K562 (cell line): ENCODE data around the gene PPP6R1. TPM values are rescaled to one million over a fixed set of nuclear protein-coding genes. Genes with fewer than 3 reads are reported as not detected.

Experiments
- ATAC-seq: fragments of 200-7000 bp; cut with Tn5 transposase; 3 replicates; pipeline ENCODE4 v1.9.1; 2020; ENCODE audit warnings: moderate library complexity
- BruUV-seq: library from RNA; stranded (reverse); fragments of 400-500 nt; replicated peaks from 2 replicates; lab custom pipeline; 2021; lab: Mats Ljungman, UMichigan
- CTCF ChIA-PET: fragments of 300-600 bp; formaldehyde crosslinking; extraction: SDS; loops from one replicate; lab custom pipeline; 2021; ENCODE audit warnings: low intra/inter-chr PET ratio; lab: Yijun Ruan, JAX
- POLR2A ChIA-PET: fragments of 300-600, 350-650 bp; sonication (Branson Sonifier 250); formaldehyde crosslinking; extraction: SDS; loops from one replicate; lab custom pipeline; 2021; ENCODE audit warnings: antibody characterized with exemption, inconsistent platforms; lab: Yijun Ruan, JAX
- DNase-seq, 4 experiments: peaks; one replicate each; pipeline versions ENCODE4 v3.0.0 to v3.0.0-alpha.2; 2011 to 2018; ENCODE audit warnings: low spot score in 3 of 4, mixed read lengths in 3 of 4; ENCODE audit errors: extremely low read depth in 1 of 4
- FAIRE-seq: peaks from 2 replicates; lab custom pipeline; 2011; peaks lifted over from hg19 to GRCh38; lab: Jason Lieb, UNC
- H2AFZ ChIP-seq: 2 replicates; pipeline ENCODE4 v1.6.0; 2011; ENCODE audit warnings: low read depth, low read length, control low read depth, inconsistent platforms
- H3K27ac ChIP-seq: fragments of 200-600 bp; 3 replicates; pipeline ENCODE4 v1.8.0; 2011; ENCODE audit warnings: low read depth, mild to moderate bottlenecking, control low read depth, inconsistent platforms, low read length, moderate library complexity, mixed read lengths; ENCODE audit errors: extremely low read depth
- H3K27me3 ChIP-seq, 2 experiments: fragments of 300-600 bp in 1 of 2; 2 replicates in 1 of 2; 3 replicates in 1 of 2; pipeline versions ENCODE4 v1.6.0 to v1.8.0; 2011; ENCODE audit warnings: inconsistent platforms in 2 of 2, low read length in 2 of 2, mild to moderate bottlenecking in 1 of 2, mixed read lengths in 1 of 2, moderate library complexity in 1 of 2; ENCODE audit not compliant: control insufficient read depth in 2 of 2, insufficient read depth in 2 of 2
- H3K36me3 ChIP-seq: fragments of 300-600 bp; 3 replicates; pipeline ENCODE4 v1.8.0; 2011; ENCODE audit warnings: mild to moderate bottlenecking, low read length, inconsistent platforms; ENCODE audit not compliant: control insufficient read depth, insufficient read depth
- H3K4me1 ChIP-seq, 2 experiments: fragments of 200-600 bp in 1 of 2; replicated peaks in 1 of 2; 2 replicates in 1 of 2; 3 replicates in 1 of 2; pipeline versions ENCODE4 v1.5.1 to v1.8.0; 2011; ENCODE audit warnings: inconsistent platforms in 2 of 2, low read length in 2 of 2, mild to moderate bottlenecking in 1 of 2, mixed read lengths in 1 of 2, moderate library complexity in 1 of 2; ENCODE audit not compliant: control insufficient read depth in 2 of 2, insufficient read depth in 2 of 2
- H3K4me2 ChIP-seq: 2 replicates; pipeline ENCODE4 v1.6.1; 2011; ENCODE audit warnings: low read length, control low read depth, inconsistent platforms, mixed read lengths; ENCODE audit not compliant: insufficient read depth
- H3K4me3 ChIP-seq: fragments of 200-600 bp; sonication (generic), shearing (Covaris generic); 2 replicates; pipeline ENCODE4 v1.5.1; 2016; ENCODE audit warnings: control low read depth, inconsistent platforms
- H3K79me2 ChIP-seq: fragments of 200-600 bp; 3 replicates; pipeline ENCODE4 v1.8.0; 2011; ENCODE audit warnings: low read length, inconsistent platforms; ENCODE audit not compliant: control insufficient read depth, insufficient read depth
- H3K9ac ChIP-seq, 2 experiments: 2 replicates each; pipeline versions ENCODE4 v1.6.0 to v1.6.1; 2011; ENCODE audit warnings: low read depth in 2 of 2, low read length in 2 of 2, control low read depth in 1 of 2, inconsistent platforms in 1 of 2, mild to moderate bottlenecking in 1 of 2, mixed read lengths in 1 of 2; ENCODE audit not compliant: insufficient read depth in 1 of 2
- H3K9me1 ChIP-seq: one replicate; pipeline ENCODE4 v1.6.0; 2011; ENCODE audit warnings: inconsistent platforms, mild to moderate bottlenecking, low read length, moderate library complexity; ENCODE audit not compliant: control insufficient read depth, insufficient read depth
- H3K9me3 ChIP-seq: replicated peaks from 2 replicates; pipeline ENCODE4 v1.5.1; 2011; ENCODE audit warnings: low read depth, low read length, inconsistent platforms; ENCODE audit not compliant: control insufficient read depth, insufficient read depth
- H4K20me1 ChIP-seq: replicated peaks from 2 replicates; pipeline ENCODE4 v1.6.1; 2011; ENCODE audit warnings: low read length, inconsistent platforms, mixed read lengths; ENCODE audit not compliant: control insufficient read depth, insufficient read depth
- CUX1 ChIP-seq: fragments of 200-800 bp; sonication (Bioruptor generic); IDR thresholded peaks from 2 replicates; pipeline ENCODE4 v1.6.1; 2016; ENCODE audit warnings: missing genetic modification characterization, missing compliant biosample characterization
- EWSR1 ChIP-seq: fragments of 450-650 bp; IDR thresholded peaks from 2 replicates; pipeline ENCODE4 v1.6.1; 2018; ENCODE audit warnings: borderline replicate concordance, mild to moderate bottlenecking, low read depth, moderate library complexity; ENCODE audit not compliant: partially characterized antibody
- JUN ChIP-seq, 2 experiments: sonication (generic) in 1 of 2; formaldehyde crosslinking in 1 of 2; IDR thresholded peaks; 2 replicates each; pipeline versions ENCODE4 v1.6.1 to v1.8.0; 2012 to 2022; ENCODE audit warnings: borderline replicate concordance in 2 of 2, mild to moderate bottlenecking in 2 of 2, improper control_type of control experiment in 1 of 2, low read depth in 1 of 2, low read length in 1 of 2, missing genetic modification reagents in 1 of 2
- POLR2G ChIP-seq: fragments of 200-400 bp; formaldehyde crosslinking; IDR thresholded peaks from 2 replicates; pipeline ENCODE4 v1.6.1; 2017; ENCODE audit warnings: low read depth, mild to moderate bottlenecking, antibody characterized with exemption, low read length, moderate library complexity
- RBFOX2 ChIP-seq: fragments of 200-400 bp; formaldehyde crosslinking; IDR thresholded peaks from 2 replicates; pipeline ENCODE4 v1.6.1; 2017; ENCODE audit warnings: low read depth, mild to moderate bottlenecking, low read length, moderate library complexity
- TRIM28 ChIP-seq: fragments of 450-650 bp; IDR thresholded peaks from 2 replicates; pipeline ENCODE4 v1.6.1; 2017
- WGBS: fragments of 100-300 bp; shearing (Covaris generic); methylation state at CpG from one replicate; pipeline ENCODE4 v1.1.6; 2016; ENCODE audit warnings: low coverage, mixed read lengths; ENCODE audit not compliant: insufficient coverage; ENCODE audit errors: missing lambda C conversion rate; 5-methylcytosine and 5-hydroxymethylcytosine counted together
- in situ Hi-C: fragments of 300-500 bp; cut with MboI; formaldehyde crosslinking; loops from 4 replicates; pipeline ENCODE4 v1.15.0; 2018; ENCODE audit warnings: inconsistent platforms, mixed read lengths
- intact Hi-C: fragments of 100-400 bp; cut with micrococcal nuclease; formaldehyde crosslinking; loops from 2 replicates; pipeline ENCODE4 v1.14.2; 2022
- polyA plus RNA-seq, 8 experiments: library from polyadenylated mRNA; depleted of rRNA in 4 of 8; stranded (reverse) in 5 of 8; unstranded in 3 of 8; fragments of >200 nt; fragmentation: Nextera tagmentation in 2 of 8; fragmentation: Illumina TruSeq in 1 of 8; extraction: Ambion mirVana in 2 of 8; extraction: Trizol in 1 of 8; gene quantifications; 2 replicates each; pipeline versions ENCODE4 v1.2.1 to v1.2.3, GENCODE V29; 2011 to 2014; ENCODE audit warnings: inconsistent platforms in 1 of 8, missing spikeins in 1 of 8
- total RNA-seq, 7 experiments: library from RNA; depleted of rRNA in 6 of 7; stranded (reverse); fragments of >200 nt in 6 of 7; fragmentation: Illumina TruSeq in 2 of 7; extraction: Trizol in 2 of 7; gene quantifications; 2 replicates each; pipeline versions ENCODE4 v1.2.1 to v1.2.3, GENCODE V29; 2011 to 2021; ENCODE audit warnings: low replicate concordance in 1 of 7

Gene PPP6R1
- total and polyA plus RNA-seq, 9 of the 15 experiments (the other 6 are each of a cell fraction or from before 2014, with no cell fraction given), result 0.48 to 135 (median 37.2) TPM

DNA sequence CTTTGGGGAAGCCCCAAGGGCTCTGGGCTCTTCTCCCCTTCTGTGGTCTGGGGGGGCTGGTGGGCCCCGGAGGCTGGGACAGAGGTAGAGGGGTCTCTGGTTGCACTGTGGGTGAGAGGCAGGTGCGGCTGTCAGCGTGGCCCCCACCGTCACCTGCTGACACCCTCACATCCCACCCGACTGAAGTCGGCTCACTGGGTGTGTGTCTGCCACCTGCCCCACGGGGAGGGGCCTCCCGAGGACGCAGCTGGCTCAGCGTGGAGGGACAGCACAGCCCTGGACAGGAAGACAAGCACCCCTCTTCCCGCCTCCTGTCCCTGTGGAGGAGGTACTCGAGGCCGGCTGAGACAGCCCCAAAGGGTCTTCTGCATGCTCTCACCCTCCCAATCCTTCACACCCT, 28.0 kb downstream of the PPP6R1 start:
- intact Hi-C loops, result no loop called here

More for the DNA sequence above, 28.0 kb downstream of the PPP6R1 start:
- POLR2A ChIA-PET, result interaction anchor here (1.1 kb wide), 1 partner anchor 13 kb away, joined by 3 read pairs; no protein-coding TSS in a partner anchor
- Histone ChIP-seq H3K4me1 (peaks cover 0 to 43% of the 10 kb centered on the region in 2 experiments; a peak in 1 of 5 replicates), H3K4me2 (no peak overlapping the region), H2AFZ (no peak overlapping the region), H3K9me1 (peaks cover 3% of the 10 kb centered on the region)
- no peak for ATAC-seq
- no peak for DNase-seq
- in situ Hi-C loops, result no loop called here
- TF ChIP-seq EWSR1 (no peak), POLR2G (peak; percentile 32; the same call in 1 of the 2 replicates), JUN (IDR thresholded peaks at IDR 0.05; ENCODE audit: borderline replicate concordance, low read depth, low read length) (no peak), JUN (CRISPR knock-in tag; IDR thresholded peaks at IDR 0.05; ENCODE audit: borderline replicate concordance) (no peak), CUX1 (CRISPR knock-in tag) (no peak), TRIM28 (no peak), RBFOX2 (0 out of 2 replicates have a peak, but pooled peaks have one; percentile 38)
- TF ChIP-seq, all 486 proteins: peak for 2
- H3K27ac ChIP-seq, result no peak overlapping the region
- no peak overlapping the region for H3K9ac ChIP-seq
- H3K36me3 ChIP-seq, result peaks cover 94% of the 10 kb centered on the region
- no TSS peak for BruUV-seq
- no peaks in the 10 kb centered on the region for H4K20me1 ChIP-seq
- CTCF ChIA-PET, result no interaction called here
- H3K79me2 ChIP-seq, result no peaks in the 10 kb centered on the region
- no peak for FAIRE-seq
- no peaks in the 10 kb centered on the region for H3K9me3 ChIP-seq
- no peak overlapping the region for H3K4me3 ChIP-seq
- H3K27me3 ChIP-seq, result no peaks in the 10 kb centered on the region
- 94% methylated on average over 5 of the region's 13 CpGs for WGBS
